Spleen (tissue), 11 donors: Measurements from ENCODE around the gene SYNCRIP. TPM values are rescaled to one million over a fixed set of nuclear protein-coding genes. Genes with fewer than 3 reads are reported as not detected.
"Not testable (repeated sequence)": the region's sequence is repeated elsewhere in the genome, so short reads cannot be mapped to it uniquely, and the experiment has no call there.

Experiments used
- DNase-seq: peaks from one replicate; pipeline ENCODE4 v3.0.0-alpha.2; 2020
- H3K27ac ChIP-seq, 8 donors: fragments of 200-600 bp; sonication (generic) in 7 of 8; 1 replicate in 4 of 8; 2 replicates in 4 of 8; pipeline versions ENCODE4 v1.5.0 to v1.8.0; 2016 to 2021; ENCODE audit warnings: inconsistent platforms in 4 of 8, mild to moderate bottlenecking in 4 of 8, moderate library complexity in 1 of 8
- H3K27me3 ChIP-seq, 7 donors: fragments of 200-600 bp; sonication (generic) in 6 of 7; replicated peaks in 1 of 7; 1 replicate in 4 of 7; 2 replicates in 3 of 7; pipeline versions ENCODE4 v1.5.0 to v1.8.0; 2016 to 2021; ENCODE audit warnings: inconsistent platforms in 3 of 7, mild to moderate bottlenecking in 1 of 7
- H3K36me3 ChIP-seq, 6 donors: fragments of 200-600 bp; sonication (generic) in 5 of 6; 1 replicate in 4 of 6; 2 replicates in 2 of 6; pipeline versions ENCODE4 v1.5.0 to v1.8.0; 2016 to 2021; ENCODE audit warnings: inconsistent platforms in 2 of 6
- H3K4me1 ChIP-seq, 6 donors: fragments of 200-600 bp; sonication (generic) in 5 of 6; 1 replicate in 3 of 6; 2 replicates in 3 of 6; pipeline versions ENCODE4 v1.5.0 to v1.8.0; 2016 to 2021; ENCODE audit warnings: inconsistent platforms in 3 of 6
- H3K4me3 ChIP-seq, 8 donors: fragments of 200-600 bp; sonication (generic) in 7 of 8; 1 replicate in 4 of 8; 2 replicates in 4 of 8; pipeline versions ENCODE4 v1.5.0 to v1.8.0; 2016 to 2021; ENCODE audit warnings: inconsistent platforms in 4 of 8, mild to moderate bottlenecking in 4 of 8, moderate library complexity in 2 of 8
- H3K9me3 ChIP-seq, 8 donors: fragments of 200-600 bp; sonication (generic) in 7 of 8; 1 replicate in 4 of 8; 2 replicates in 4 of 8; pipeline versions ENCODE4 v1.5.0 to v1.8.0; 2016 to 2021; ENCODE audit warnings: inconsistent platforms in 4 of 8
- POLR2A ChIP-seq, 3 donors: fragments of 450-650 bp; IDR thresholded peaks; one replicate each; pipeline ENCODE4 v1.5.1; 2017; ENCODE audit warnings: antibody characterized with exemption in 3 of 3, mild to moderate bottlenecking in 1 of 3
- POLR2AphosphoS5 ChIP-seq, 3 donors: sonication (generic); formaldehyde crosslinking; IDR thresholded peaks; one replicate each; pipeline ENCODE4 v1.5.1; 2017; ENCODE audit warnings: antibody characterized with exemption in 3 of 3
- WGBS, 5 donors: extraction: QIAGEN DNeasy Blood & Tissue Kit in 3 of 5; methylation state at CpG; one replicate each; pipeline versions ENCODE4 v1.1.5 to v1.1.7; 2013 to 2018; 5-methylcytosine and 5-hydroxymethylcytosine counted together
- intact Hi-C: fragments of 100-400 bp; cut with DNase I; formaldehyde crosslinking; loops from one replicate; pipeline ENCODE4 v1.15.0; 2023; ENCODE audit warnings: low total_unique reads
- polyA plus RNA-seq, 3 donors: library from polyadenylated mRNA; stranded (reverse); fragments of 200-250 nt; gene quantifications; one replicate each; pipeline ENCODE4 v1.2.1, GENCODE V29; 2013
- small RNA-seq, 4 donors: library from RNA; depleted of rRNA; stranded (forward); fragments of <200 nt; gene quantifications; one replicate each; pipeline ENCODE3, GENCODE V24; 2016
- total RNA-seq, 7 donors: library from RNA; depleted of rRNA in 3 of 7; stranded (reverse); fragments of >200 nt in 3 of 7; fragmentation: NEBNext Ultra II Directional in 4 of 7; extraction: Animal tissue kit (Norgen Biotek cat#: 25700) in 4 of 7; gene quantifications; one replicate each; pipeline versions ENCODE4 v1.1.0 to v1.2.1, GENCODE V29; 2016 to 2021
- TF ChIP-seq, protein P1 (sequence below), 11 experiments: fragments of 200-600 bp in 7 of 11; fragments of 450-650 bp in 4 of 11; sonication (generic) in 4 of 11; IDR thresholded peaks in 8 of 11; conservative IDR thresholded peaks in 3 of 11; 1 replicate in 7 of 11; 2 replicates in 4 of 11; pipeline versions ENCODE4 v1.4.0 to v1.8.0; 2016 to 2021; ENCODE audit warnings: antibody characterized with exemption in 11 of 11, inconsistent platforms in 4 of 11, mild to moderate bottlenecking in 1 of 11
- donor health status: healthy with polysubstance abuse.
- donor health status: DM: no; HTN: no; CAD: no; lungs with moderate emphysema.
- donor health status: DM: no; HTN: no; CAD: no.
- donor health status: Bipolar disorder and iron deficiency.
- donor health status: healthy.
- donor health status: DM: no; HTN: no; CAD: no.
- donor health status: DM: yes; HTN: yes; CAD: no.

The SYNCRIP gene
- total and polyA plus RNA-seq, 10 donors: 21.2 to 92.1 (median 69.2) TPM

DNA sequence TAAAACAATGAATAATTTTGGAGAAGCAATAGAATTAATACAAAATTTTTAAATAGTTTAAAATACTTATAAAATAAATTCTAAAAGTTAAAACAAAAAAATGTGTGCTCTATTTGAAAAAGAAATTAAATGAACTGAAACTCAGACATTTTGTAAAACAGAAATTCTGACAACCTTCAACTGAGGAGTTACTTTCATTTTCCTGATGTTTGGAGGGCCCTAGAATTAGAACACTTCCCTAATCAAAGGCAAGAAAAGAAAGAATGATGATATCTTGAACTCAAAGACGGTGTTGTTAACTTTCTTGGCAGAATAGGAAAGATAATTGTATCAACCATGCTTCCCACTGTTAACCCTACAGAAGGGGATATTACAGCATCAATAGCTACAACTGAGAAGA is 77.0 kb downstream of the SYNCRIP start:
- H3K9me3 ChIP-seq: no peaks in the 10 kb centered on the region
- H3K4me1 ChIP-seq: peaks cover 0 to 11% (median 0%) of the 10 kb centered on the region in 6 donors
- TF ChIP-seq, protein P1, sequence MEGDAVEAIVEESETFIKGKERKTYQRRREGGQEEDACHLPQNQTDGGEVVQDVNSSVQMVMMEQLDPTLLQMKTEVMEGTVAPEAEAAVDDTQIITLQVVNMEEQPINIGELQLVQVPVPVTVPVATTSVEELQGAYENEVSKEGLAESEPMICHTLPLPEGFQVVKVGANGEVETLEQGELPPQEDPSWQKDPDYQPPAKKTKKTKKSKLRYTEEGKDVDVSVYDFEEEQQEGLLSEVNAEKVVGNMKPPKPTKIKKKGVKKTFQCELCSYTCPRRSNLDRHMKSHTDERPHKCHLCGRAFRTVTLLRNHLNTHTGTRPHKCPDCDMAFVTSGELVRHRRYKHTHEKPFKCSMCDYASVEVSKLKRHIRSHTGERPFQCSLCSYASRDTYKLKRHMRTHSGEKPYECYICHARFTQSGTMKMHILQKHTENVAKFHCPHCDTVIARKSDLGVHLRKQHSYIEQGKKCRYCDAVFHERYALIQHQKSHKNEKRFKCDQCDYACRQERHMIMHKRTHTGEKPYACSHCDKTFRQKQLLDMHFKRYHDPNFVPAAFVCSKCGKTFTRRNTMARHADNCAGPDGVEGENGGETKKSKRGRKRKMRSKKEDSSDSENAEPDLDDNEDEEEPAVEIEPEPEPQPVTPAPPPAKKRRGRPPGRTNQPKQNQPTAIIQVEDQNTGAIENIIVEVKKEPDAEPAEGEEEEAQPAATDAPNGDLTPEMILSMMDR (IDR thresholded peaks at IDR 0.05 in 8 of 11, conservative IDR thresholded peaks at IDR 0.05 in 3 of 11): no peak
- TF ChIP-seq POLR2A (IDR thresholded peaks at IDR 0.05) (no peak), POLR2AphosphoS5 (IDR thresholded peaks at IDR 0.05) (no peak)
- peaks cover 0 to 96% (median 28%) of the 10 kb centered on the region in 6 donors for H3K36me3 ChIP-seq
- intact Hi-C loops: no loop called here
- DNase-seq: no peak
- WGBS, 5 donors: 21 to 32% (median 25%) methylated on average over 1 of the region's 1 CpG
- peak overlapping the region in 1 of 8 donors; percentile 28 for H3K27ac ChIP-seq
- H3K4me3 ChIP-seq: no peak overlapping the region
- no peaks in the 10 kb centered on the region for H3K27me3 ChIP-seq

DNA sequence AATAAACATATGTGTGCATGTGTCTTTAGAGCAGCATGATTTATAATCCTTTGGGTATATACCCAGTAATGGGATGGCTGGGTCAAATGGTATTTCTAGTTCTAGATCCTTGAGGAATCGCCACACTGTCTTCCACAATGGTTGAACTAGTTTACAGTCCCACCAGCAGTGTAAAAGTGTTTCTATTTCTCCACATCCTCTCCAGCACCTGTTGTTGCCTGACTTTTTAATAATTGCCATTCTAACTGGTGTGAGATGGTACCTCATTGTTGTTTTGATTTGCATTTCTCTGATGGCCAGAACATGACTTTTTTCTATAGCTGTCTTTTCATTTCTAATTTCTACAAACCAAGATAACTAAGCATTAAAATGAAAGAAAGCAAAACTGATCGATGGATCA is 78.5 kb downstream of the SYNCRIP start:
- H3K9me3 ChIP-seq: not testable (repeated sequence)

More for the DNA sequence above, 78.5 kb downstream of the SYNCRIP start:
- intact Hi-C loops, H3K27me3 ChIP-seq, DNase-seq, H3K4me3 ChIP-seq, H3K27ac ChIP-seq: not testable (repeated sequence)
- Histone ChIP-seq H3K4me1 (peaks cover 0 to 11% (median 0%) of the 10 kb centered on the region in 6 donors), H3K36me3 (peaks cover 0 to 94% (median 31%) of the 10 kb centered on the region in 6 donors)
- WGBS, 5 donors: 98 to 100% (median 99%) methylated on average over 1 to 2 of the region's 2 CpGs

Small RNAs within 50 kb of the gene (small RNA-seq; reads per million reads assigned to genes)
- 0 reads per million in 4 donors for gene SNORD50B

Other genes starting within 250 kb of the SYNCRIP start
- 10 to 100 TPM; 13.7 to 32.2 (median 20.3) TPM for gene NT5E, start 192.8 kb downstream of the SYNCRIP start, total RNA-seq
- gene NT5E, start 192.8 kb downstream of the SYNCRIP start, polyA plus RNA-seq: 10 to 100 TPM in 2 of 3 donors, 1 to 10 TPM in 1; 8.4 to 13.4 (median 10.7) TPM
- 100 to 1,000 TPM in 3 of 7 donors, 10 to 100 TPM in 4; 63.8 to 170 (median 87.4) TPM for gene SNX14, start 49.0 kb downstream of the SYNCRIP start, total RNA-seq
- gene SNX14, start 49.0 kb downstream of the SYNCRIP start, polyA plus RNA-seq: 10 to 100 TPM; 72.0 to 92.5 (median 90.4) TPM